HG03095 (cell line): ENCODE results near the gene SEC22C.

Source experiments
- ATAC-seq: cut with Tn5 transposase; IDR thresholded peaks from one replicate; pipeline ENCODE4 v1.9.1; 2021; ENCODE audit warnings: moderate library complexity; ENCODE audit not compliant: unreplicated experiment

SEC22C gene

GRCh38 chr3:42501321-42501680 is 80.5 kb downstream of the SEC22C start:
- no peak for ATAC-seq

- ATAC-seq: no peak
Measured at GRCh38 chr3:42500909-42501308, 80.9 kb downstream of the SEC22C start.

- no peak for ATAC-seq
Measured at GRCh38 chr3:42500091-42500490, 81.7 kb downstream of the SEC22C start.

GRCh38 chr3:42499478-42499871 is 82.3 kb downstream of the SEC22C start:
- ATAC-seq: no peak

GRCh38 chr3:42498791-42499477 is 82.8 kb downstream of the SEC22C start:
- ATAC-seq: no peak

GRCh38 chr3:42498034-42498433 is 83.7 kb downstream of the SEC22C start:
- no peak for ATAC-seq
